MG63 (cell line): ENCODE results near the gene PC. TPM values are rescaled to one million over a fixed set of nuclear protein-coding genes. Genes with fewer than 3 reads are reported as not detected.

Experiments used
- DNase-seq: peaks from one replicate; pipeline ENCODE4 v3.0.0-alpha.2; 2020
- H3K27me3 ChIP-seq: fragments of 250-450 bp; sonication (Bioruptor Pico); 2 replicates; pipeline ENCODE4 v1.5.1; 2020; ENCODE audit warnings: mild to moderate bottlenecking, moderate library complexity
- H3K36me3 ChIP-seq: fragments of 250-450 bp; sonication (Bioruptor Pico); 2 replicates; pipeline ENCODE4 v1.5.1; 2020; ENCODE audit warnings: mild to moderate bottlenecking, moderate library complexity
- H3K4me3 ChIP-seq: fragments of 250-450 bp; sonication (Bioruptor Pico); 2 replicates; pipeline ENCODE4 v1.5.1; 2020; ENCODE audit warnings: mild to moderate bottlenecking, moderate library complexity
- H3K9me3 ChIP-seq: fragments of 250-450 bp; sonication (Bioruptor Pico); 2 replicates; pipeline ENCODE4 v1.5.1; 2020; ENCODE audit warnings: mild to moderate bottlenecking, moderate library complexity
- total RNA-seq: library from RNA; depleted of rRNA; stranded (reverse); fragments of >200 nt; shearing (Covaris generic); gene quantifications from 2 replicates; pipeline ENCODE4 v1.2.3, GENCODE V29; 2014; ENCODE audit warnings: low replicate concordance

Gene PC
- total RNA-seq, 1 experiment from 2014 or later = 13.0 TPM

- no peaks in the 10 kb centered on the region for H3K9me3 ChIP-seq
- DNase-seq = no peak
- no peaks in the 10 kb centered on the region for H3K27me3 ChIP-seq
- no peak overlapping the region for H3K4me3 ChIP-seq
- no peaks in the 10 kb centered on the region for H3K36me3 ChIP-seq
Measured at GRCh38 chr11:66870616-66871520, 87.3 kb downstream of the PC start.

- no peaks in the 10 kb centered on the region for H3K27me3 ChIP-seq
- no peak overlapping the region for H3K4me3 ChIP-seq
- DNase-seq = no peak
- no peaks in the 10 kb centered on the region for H3K9me3 ChIP-seq
- H3K36me3 ChIP-seq = no peaks in the 10 kb centered on the region
Measured at GRCh38 chr11:66870131-66870530, 88.1 kb downstream of the PC start.

DNA sequence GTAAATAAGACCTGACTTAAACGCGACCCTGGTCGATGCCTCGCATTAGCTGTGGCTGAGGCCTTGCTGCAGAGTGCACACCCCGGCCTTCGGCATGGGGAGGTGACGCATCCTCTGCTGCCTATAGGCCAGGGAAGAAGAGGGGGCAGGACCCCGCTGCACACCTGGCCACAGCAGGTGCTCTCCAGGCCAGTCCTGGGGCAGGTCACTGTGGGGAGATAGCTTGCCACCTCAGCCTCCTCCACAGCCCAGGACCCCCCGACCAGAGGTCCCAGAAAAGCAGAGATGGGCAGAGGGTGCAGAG, 88.7 kb downstream of the PC start:
- no peaks in the 10 kb centered on the region for H3K27me3 ChIP-seq
- H3K36me3 ChIP-seq = no peaks in the 10 kb centered on the region
- H3K4me3 ChIP-seq = no peak overlapping the region
- DNase-seq = no peak
- no peaks in the 10 kb centered on the region for H3K9me3 ChIP-seq

GRCh38 chr11:66868726-66869566, 89.2 kb downstream of the PC start:
- H3K9me3 ChIP-seq = no peaks in the 10 kb centered on the region
- no peaks in the 10 kb centered on the region for H3K36me3 ChIP-seq
- no peaks in the 10 kb centered on the region for H3K27me3 ChIP-seq
- DNase-seq = no peak
- no peak overlapping the region for H3K4me3 ChIP-seq

- Histone ChIP-seq H3K9me3 (no peaks in the 10 kb centered on the region), H3K27me3 (no peaks in the 10 kb centered on the region), H3K36me3 (no peaks in the 10 kb centered on the region), H3K4me3 (no peak overlapping the region)
- no peak for DNase-seq
Measured at GRCh38 chr11:66868082-66868725, 90.0 kb downstream of the PC start.

GRCh38 chr11:66867425-66868040, 90.7 kb downstream of the PC start:
- H3K36me3 ChIP-seq = no peaks in the 10 kb centered on the region; the same call in 1 of the 2 replicates
- no peak for DNase-seq
- no peak overlapping the region for H3K4me3 ChIP-seq
- H3K9me3 ChIP-seq = no peaks in the 10 kb centered on the region
- H3K27me3 ChIP-seq = no peaks in the 10 kb centered on the region

DNA sequence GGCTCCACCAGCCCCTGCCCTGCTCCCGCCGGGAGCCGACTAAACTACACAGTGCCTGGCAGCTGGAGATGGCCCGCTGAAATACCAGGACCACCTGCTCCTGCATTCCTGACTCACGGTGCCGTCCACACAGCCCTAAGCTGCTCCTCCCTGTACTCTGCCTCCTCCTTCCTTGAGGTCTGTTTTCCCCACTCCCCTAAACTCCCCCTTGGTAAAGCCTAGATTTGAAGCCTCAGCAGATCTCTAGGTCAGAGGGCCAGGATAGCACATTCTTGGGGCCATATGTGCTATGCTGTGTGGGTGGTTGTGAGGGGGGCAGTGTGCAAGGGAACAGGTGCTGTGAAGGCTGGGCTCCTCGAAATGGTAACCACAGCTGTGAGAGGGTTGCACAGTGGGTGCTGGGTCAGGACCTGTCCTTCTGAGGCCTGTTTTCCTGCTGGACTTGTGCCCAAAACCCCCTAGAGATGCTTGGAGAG, 91.6 kb downstream of the PC start:
- Histone ChIP-seq H3K9me3 (no peaks in the 10 kb centered on the region), H3K4me3 (no peak overlapping the region), H3K27me3 (no peaks in the 10 kb centered on the region), H3K36me3 (no peaks in the 10 kb centered on the region; the same call in 1 of the 2 replicates)
- no peak for DNase-seq

- Histone ChIP-seq H3K9me3 (no peaks in the 10 kb centered on the region), H3K4me3 (no peak overlapping the region), H3K36me3 (no peaks in the 10 kb centered on the region; the same call in 1 of the 2 replicates), H3K27me3 (no peaks in the 10 kb centered on the region)
- DNase-seq = no peak
Measured at GRCh38 chr11:66866007-66866406, 92.2 kb downstream of the PC start.

DNA sequence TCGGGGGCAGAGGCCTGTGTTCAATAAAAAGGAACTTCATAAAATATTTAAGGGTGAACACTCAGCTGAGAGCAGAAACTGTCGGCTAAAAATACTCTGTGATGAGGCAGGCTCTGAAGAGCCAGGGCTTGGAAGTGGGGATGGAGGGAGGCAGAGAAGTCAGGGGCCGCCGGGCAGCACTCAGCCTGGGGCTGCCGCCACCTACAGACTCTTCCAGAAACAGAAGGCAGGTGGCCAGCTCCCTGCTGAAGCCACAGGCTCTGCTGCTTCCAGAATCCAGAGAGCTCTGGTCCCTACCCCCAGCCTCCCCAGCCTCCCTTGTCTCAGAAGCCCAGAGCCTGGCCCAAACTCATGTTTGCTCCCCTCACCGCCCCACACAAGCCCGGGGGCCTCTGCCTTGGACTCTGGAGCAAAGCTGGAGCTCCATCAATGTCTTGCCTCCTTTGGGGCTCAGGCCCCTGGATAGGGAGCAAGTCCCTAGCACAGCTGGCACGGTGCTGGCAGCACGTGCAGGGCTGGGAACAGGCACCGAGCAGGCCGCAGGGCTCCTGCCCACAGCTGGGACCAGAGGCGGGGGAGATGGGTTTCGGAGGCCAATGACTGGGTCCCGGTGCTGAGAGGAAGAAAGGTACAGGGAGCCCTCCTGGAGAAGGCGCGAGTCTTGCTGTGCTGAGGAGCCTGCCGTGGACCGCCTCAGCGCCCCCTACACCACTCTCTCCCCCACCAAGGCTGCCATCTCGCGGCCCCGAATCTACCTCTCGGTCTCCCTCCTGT, 93.1 kb downstream of the PC start:
- Histone ChIP-seq H3K4me3 (no peak overlapping the region), H3K27me3 (no peaks in the 10 kb centered on the region), H3K36me3 (no peaks in the 10 kb centered on the region; the same call in none of the 2 replicates), H3K9me3 (no peaks in the 10 kb centered on the region)
- DNase-seq = no peak

- Histone ChIP-seq H3K4me3 (no peak overlapping the region), H3K9me3 (no peaks in the 10 kb centered on the region), H3K27me3 (no peaks in the 10 kb centered on the region), H3K36me3 (peaks cover 5% of the 10 kb centered on the region)
- DNase-seq = no peak
Measured at GRCh38 chr11:66864172-66864901, 93.8 kb downstream of the PC start.

GRCh38 chr11:66863428-66864125, 94.6 kb downstream of the PC start:
- DNase-seq = no peak

DNA sequence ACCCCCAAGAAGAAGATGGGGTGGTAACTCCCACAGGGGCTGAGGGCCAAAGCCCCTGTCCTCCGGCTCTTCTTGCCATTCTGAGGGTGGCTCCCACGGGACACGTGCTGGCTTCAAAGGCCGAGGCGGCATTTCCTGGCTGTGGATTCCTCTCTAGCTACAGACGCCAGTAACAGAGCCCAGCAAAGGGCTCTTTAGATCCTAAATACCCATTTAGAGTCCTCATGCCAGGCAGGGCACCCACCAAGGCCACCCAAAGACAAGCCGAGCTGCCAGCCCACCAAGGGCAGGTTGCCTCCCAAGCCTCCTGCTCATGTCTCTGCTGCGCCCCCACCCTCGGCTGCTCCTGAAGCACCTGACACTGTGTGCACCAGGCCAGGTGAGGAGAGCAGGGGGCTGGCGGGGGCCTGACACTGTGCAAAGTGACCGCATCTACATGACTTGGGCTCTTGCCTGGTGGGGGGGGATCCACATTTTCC, 95.6 kb downstream of the PC start:
- H3K4me3 ChIP-seq = no peak overlapping the region
- H3K36me3 ChIP-seq = peaks cover 20% of the 10 kb centered on the region
- no peak for DNase-seq
- H3K9me3 ChIP-seq = no peaks in the 10 kb centered on the region
- H3K27me3 ChIP-seq = no peaks in the 10 kb centered on the region

More at GRCh38 chr11:66863428-66864125, 94.6 kb downstream of the PC start:
- Histone ChIP-seq H3K27me3 (no peaks in the 10 kb centered on the region), H3K9me3 (no peaks in the 10 kb centered on the region), H3K4me3 (no peak overlapping the region), H3K36me3 (peaks cover 13% of the 10 kb centered on the region)

GRCh38 chr11:66861774-66862558, 96.2 kb downstream of the PC start:
- Histone ChIP-seq H3K27me3 (no peaks in the 10 kb centered on the region), H3K9me3 (no peaks in the 10 kb centered on the region), H3K36me3 (peaks cover 21% of the 10 kb centered on the region), H3K4me3 (no peak overlapping the region)
- DNase-seq = no peak
